Heart left ventricle (tissue), 16 donors: Measurements from ENCODE around the gene STAT3. TPM values are rescaled to one million over a fixed set of nuclear protein-coding genes. Genes with fewer than 3 reads are reported as not detected.

Source experiments
- ATAC-seq, 4 donors: fragments of 200-7000 bp; cut with Tn5 transposase; one replicate each; pipeline ENCODE4 v1.9.1; 2020 to 2022; ENCODE audit warnings: moderate library complexity in 4 of 4, mild to moderate bottlenecking in 3 of 4, moderate number of reproducible peaks in 1 of 4
- DNase-seq, 5 donors: peaks; one replicate each; pipeline ENCODE4 v3.0.0-alpha.2; 2020
- H3K27ac ChIP-seq, 12 donors: fragments of 200-600 bp; sonication (generic) in 4 of 12; one replicate each; pipeline versions ENCODE4 v1.5.0 to v1.8.0; 2016 to 2022; ENCODE audit warnings: mild to moderate bottlenecking in 2 of 12
- H3K27me3 ChIP-seq, 9 donors: fragments of 200-600 bp; sonication (generic) in 2 of 9; one replicate each; pipeline versions ENCODE4 v1.5.1 to v1.8.0; 2016 to 2022; ENCODE audit warnings: mild to moderate bottlenecking in 3 of 9
- H3K36me3 ChIP-seq, 9 donors: fragments of 200-600 bp; sonication (generic) in 2 of 9; one replicate each; pipeline versions ENCODE4 v1.5.0 to v1.8.0; 2018 to 2022; ENCODE audit warnings: mild to moderate bottlenecking in 2 of 9
- H3K4me1 ChIP-seq, 12 donors: fragments of 200-600 bp; sonication (generic) in 4 of 12; one replicate each; pipeline versions ENCODE4 v1.5.0 to v1.8.0; 2016 to 2022; ENCODE audit warnings: mild to moderate bottlenecking in 3 of 12
- H3K4me3 ChIP-seq, 12 donors: fragments of 200-600 bp; sonication (generic) in 4 of 12; one replicate each; pipeline versions ENCODE4 v1.5.0 to v1.8.0; 2017 to 2022; ENCODE audit warnings: mild to moderate bottlenecking in 9 of 12, moderate library complexity in 4 of 12
- H3K9me3 ChIP-seq, 12 donors: fragments of 200-600 bp; sonication (generic) in 4 of 12; one replicate each; pipeline versions ENCODE4 v1.5.0 to v1.8.0; 2016 to 2022; ENCODE audit warnings: mild to moderate bottlenecking in 1 of 12
- CTCF ChIP-seq, 12 donors: fragments of 200-600 bp; sonication (generic) in 4 of 12; IDR thresholded peaks; one replicate each; pipeline versions ENCODE4 v1.5.0 to v1.8.0; 2018 to 2022; ENCODE audit warnings: antibody characterized with exemption in 12 of 12, mild to moderate bottlenecking in 5 of 12
- POLR2A ChIP-seq, 2 donors: fragments of 450-650 bp; IDR thresholded peaks; one replicate each; pipeline ENCODE4 v1.6.1; 2017; ENCODE audit warnings: antibody characterized with exemption in 2 of 2, mild to moderate bottlenecking in 2 of 2, moderate library complexity in 2 of 2
- WGBS, 4 donors: extraction: QIAGEN DNeasy Blood & Tissue Kit in 2 of 4; methylation state at CpG; one replicate each; pipeline versions ENCODE4 v1.1.5 to v1.1.7; 2013 to 2018; 5-methylcytosine and 5-hydroxymethylcytosine counted together
- intact Hi-C, 10 donors: fragments of 100-400 bp; cut with DNase I; formaldehyde crosslinking; loops; one replicate each; pipeline versions ENCODE4 v1.11.1 to v1.14.2; 2022
- polyA plus RNA-seq, 2 donors: library from polyadenylated mRNA; stranded (reverse); fragments of 200-250 nt; gene quantifications; one replicate each; pipeline ENCODE4 v1.2.3, GENCODE V29; 2013
- total RNA-seq, 9 donors: library from RNA; depleted of rRNA in 2 of 9; stranded (reverse); fragments of >200 nt in 2 of 9; fragmentation: NEBNext Ultra II Directional in 3 of 9; extraction: Animal tissue kit (Norgen Biotek cat#: 25700) in 3 of 9; gene quantifications; one replicate each; pipeline versions ENCODE4 v1.1.0 to v1.2.4, GENCODE V29; 2016 to 2023
- donor health status: ischemic (EF 13 %, LVEDD 7.1; RV severe dilation, severe dysfunction).
- donor health status: healthy with polysubstance abuse.
- donor health status: DM: no; HTN: yes; CAD: no.
- donor health status: DM: no; HTN: no; CAD: no.
- donor health status: ischemic (EF 25% LVEDD 6.9; RV normal size, moderate dysfunction).
- donor health status: ischemic (EF 25% LVEDD 5.7; RV mildly dilated, moderate dysfunction).
- donor health status: healthy.
- donor health status: DM: yes; HTN: yes; CAD: no.
- donor health status: ischemic (EF 35%, LVEDD 5.7; RV mildly dilated, moderate dysfunction).
- donor health status: nonischemic (EF 11% LVEDD 7.7; RV severe dilation, severe dysfunction).
- donor health status: DM: yes; HTN: yes; CAD: no.
- donor health status: PGD.
- donor health status: ischemic (EF 29% LVEDD 5.4; RV normal size, mild dysfunction).
- donor health status: nonischemic (EF 23%, LVEDD 6.1; RV moderate dilation, normal function).

Gene STAT3
- total and polyA plus RNA-seq, 11 donors: 36.0 to 614 (median 148) TPM

GRCh38 chr17:42429726-42430447 lies 41.6 kb upstream of the STAT3 start:
- Histone ChIP-seq H3K36me3 (no peaks in the 10 kb centered on the region), H3K4me3 (no peak overlapping the region), H3K27me3 (no peaks in the 10 kb centered on the region), H3K4me1 (peaks cover 0 to 37% (median 9%) of the 10 kb centered on the region in 12 donors), H3K9me3 (no peaks in the 10 kb centered on the region), H3K27ac (peak overlapping the region in 2 of 12 donors; percentile 13 to 29)
- ATAC-seq: peak in 3 of 4 donors; percentile 22 to 34 (median 31)
- TF ChIP-seq POLR2A (IDR thresholded peaks at IDR 0.05) (no peak), CTCF (IDR thresholded peaks at IDR 0.05) (no peak)
- intact Hi-C loops: loop anchor here in 6 of 10 donors (5.0 to 10.0 kb wide), 5 partner anchors 32 to 102 kb away; no protein-coding TSS in a partner anchor
- WGBS, 4 donors: 77 to 82% (median 79%) methylated on average over 3 of the region's 3 CpGs
- no peak for DNase-seq

GRCh38 chr17:42428141-42428944 lies 40.1 kb upstream of the STAT3 start:
- ATAC-seq (peak in 3 of 4 donors; percentile 51 to 71 (median 60)), DNase-seq (peak in 1 of 5 donors; percentile 53)
- Histone ChIP-seq H3K36me3 (no peaks in the 10 kb centered on the region), H3K4me1 (peaks cover 0 to 44% (median 14%) of the 10 kb centered on the region in 12 donors), H3K9me3 (no peaks in the 10 kb centered on the region), H3K27ac (peak overlapping the region in 2 of 12 donors; percentile 20 to 31), H3K27me3 (peaks cover 0 to 5% (median 0%) of the 10 kb centered on the region in 9 donors), H3K4me3 (peak overlapping the region in 1 of 12 donors; percentile 5)
- peak; percentile 40 to 72 (median 58) for TF ChIP-seq CTCF (IDR thresholded peaks at IDR 0.05)
- TF ChIP-seq POLR2A (IDR thresholded peaks at IDR 0.05): no peak
- 61 to 74% (median 69%) methylated on average over 4 of the region's 4 CpGs for WGBS, 4 donors
- intact Hi-C loops: loop anchor here in 5 of 10 donors (5.0 to 10.0 kb wide), 4 partner anchors 34 to 104 kb away; no protein-coding TSS in a partner anchor

- peaks cover 0 to 31% (median 0%) of the 10 kb centered on the region in 9 donors for H3K27me3 ChIP-seq
- ATAC-seq: no peak
- peaks cover 0 to 2% (median 0%) of the 10 kb centered on the region in 9 donors for H3K36me3 ChIP-seq
- peak overlapping the region in 2 of 12 donors; percentile 17 to 51 for H3K27ac ChIP-seq
- DNase-seq: no peak
- intact Hi-C loops: loop anchor here (5.0 to 10.0 kb wide), 6 partner anchors 32 to 107 kb away; partner anchors contain the start of gene ATP6V0A1 (in 7 of the 10)
- no peak overlapping the region for H3K4me3 ChIP-seq
- H3K9me3 ChIP-seq: no peaks in the 10 kb centered on the region
- H3K4me1 ChIP-seq: peaks cover 0 to 51% (median 19%) of the 10 kb centered on the region in 12 donors
- WGBS, 4 donors: 79 to 87% (median 82%) methylated on average over 4 of the region's 4 CpGs
- TF ChIP-seq POLR2A (IDR thresholded peaks at IDR 0.05) (no peak), CTCF (IDR thresholded peaks at IDR 0.05) (no peak)
Observed at GRCh38 chr17:42424991-42425610, 36.9 kb upstream of the STAT3 start.
